Endothelial cell of umbilical vein (primary cell): ENCODE measurements around the gene AGAP3. TPM values are rescaled to one million over a fixed set of nuclear protein-coding genes. Genes with fewer than 3 reads are reported as not detected.

Experiments used
- BruUV-seq: library from RNA; stranded (reverse); fragments of 400-500 nt; replicated peaks from 2 replicates; lab custom pipeline; 2021; lab: Mats Ljungman, UMichigan
- CTCF ChIA-PET: fragments of 300-600, 350-600 bp; sonication (Branson Sonifier 250); formaldehyde crosslinking; loops from one replicate; lab custom pipeline; 2021; ENCODE audit warnings: antibody characterized with exemption, inconsistent platforms; lab: Charles Lee
- POLR2A ChIA-PET: fragments of 300-600, 350-600 bp; sonication (Branson Sonifier 250); formaldehyde crosslinking; loops from one replicate; lab custom pipeline; 2021; ENCODE audit warnings: antibody characterized with exemption, inconsistent platforms; lab: Charles Lee
- DNase-seq: peaks from one replicate; pipeline ENCODE4 v3.0.0-alpha.2; 2011; ENCODE audit warnings: low read depth, low spot score
- FAIRE-seq: peaks from 2 replicates; lab custom pipeline; 2011; peaks lifted over from hg19 to GRCh38; lab: Jason Lieb, UNC
- H2AFZ ChIP-seq: 2 replicates; pipeline ENCODE4 v1.6.0; 2012; ENCODE audit warnings: low read depth, low read length, control low read depth, inconsistent platforms
- H3K27ac ChIP-seq: 2 replicates; pipeline ENCODE4 v1.5.1; 2011; ENCODE audit warnings: low read depth, mild to moderate bottlenecking, control low read depth, low read length, moderate library complexity; ENCODE audit not compliant: insufficient read depth
- H3K27me3 ChIP-seq, 2 experiments: 2 replicates each; pipeline versions ENCODE4 v1.6.0 to v1.6.1; 2011; ENCODE audit warnings: low read length in 2 of 2, mixed read lengths in 1 of 2; ENCODE audit not compliant: control insufficient read depth in 2 of 2, insufficient read depth in 2 of 2
- H3K36me3 ChIP-seq, 2 experiments: 2 replicates in 1 of 2; 3 replicates in 1 of 2; pipeline ENCODE4 v1.5.1; 2011; ENCODE audit warnings: low read length in 2 of 2, mild to moderate bottlenecking in 1 of 2, moderate library complexity in 1 of 2; ENCODE audit not compliant: control insufficient read depth in 2 of 2, insufficient read depth in 2 of 2; ENCODE audit errors: extremely low read depth in 1 of 2
- H3K4me1 ChIP-seq: 3 replicates; pipeline ENCODE4 v1.5.1; 2011; ENCODE audit warnings: mild to moderate bottlenecking, low read length; ENCODE audit not compliant: control insufficient read depth, insufficient read depth; ENCODE audit errors: extremely low read depth
- H3K4me2 ChIP-seq: 2 replicates; pipeline ENCODE4 v1.6.1; 2011; ENCODE audit warnings: low read length, control low read depth, mixed read lengths; ENCODE audit not compliant: insufficient read depth
- H3K4me3 ChIP-seq, 3 experiments: fragments of 200-600 bp in 1 of 3; sonication (generic), shearing (Covaris generic) in 1 of 3; replicated peaks in 1 of 3; 2 replicates each; pipeline ENCODE4 v1.5.1; 2011 to 2016; ENCODE audit warnings: control low read depth in 3 of 3, low read length in 3 of 3, mild to moderate bottlenecking in 2 of 3, inconsistent platforms in 1 of 3, low read depth in 1 of 3, moderate library complexity in 1 of 3; ENCODE audit not compliant: insufficient read depth in 1 of 3
- H3K79me2 ChIP-seq: 2 replicates; pipeline ENCODE4 v1.6.0; 2012; ENCODE audit warnings: low read length, inconsistent platforms; ENCODE audit not compliant: control insufficient read depth, insufficient read depth
- H3K9ac ChIP-seq: replicated peaks from 2 replicates; pipeline ENCODE3; 2011; ENCODE audit warnings: low read length, control low read depth; ENCODE audit not compliant: insufficient read depth; ENCODE audit errors: extremely low read depth
- H3K9me1 ChIP-seq: replicated peaks from 3 replicates; pipeline ENCODE4 v1.6.0; 2011; ENCODE audit warnings: mild to moderate bottlenecking, low read length; ENCODE audit not compliant: control insufficient read depth, insufficient read depth; ENCODE audit errors: extremely low read depth
- H3K9me3 ChIP-seq: replicated peaks from 2 replicates; pipeline ENCODE4 v1.5.1; 2012; ENCODE audit warnings: low read length, inconsistent platforms; ENCODE audit not compliant: control insufficient read depth, insufficient read depth
- H4K20me1 ChIP-seq: replicated peaks from 2 replicates; pipeline ENCODE3; 2011; ENCODE audit warnings: mild to moderate bottlenecking, low read length; ENCODE audit not compliant: control insufficient read depth, insufficient read depth; ENCODE audit errors: extremely low read depth
- EZH2 ChIP-seq: IDR thresholded peaks from 2 replicates; pipeline ENCODE4 v1.6.1; 2012; ENCODE audit warnings: borderline replicate concordance, low read depth, mild to moderate bottlenecking, moderate library complexity, low read length, inconsistent platforms; ENCODE audit not compliant: severe bottlenecking
- FOS ChIP-seq: IDR thresholded peaks from 2 replicates; pipeline ENCODE4 v1.6.1; 2011; ENCODE audit warnings: mild to moderate bottlenecking, low read length, moderate library complexity, borderline replicate concordance; ENCODE audit not compliant: insufficient read depth
- GATA2 ChIP-seq: IDR thresholded peaks from 2 replicates; pipeline ENCODE4 v1.7.0; 2011; ENCODE audit warnings: low read depth, mild to moderate bottlenecking, moderate library complexity, mixed read lengths, low read length; ENCODE audit not compliant: insufficient read length, insufficient read depth
- JUN ChIP-seq: IDR thresholded peaks from 2 replicates; pipeline ENCODE4 v1.6.1; 2011; ENCODE audit warnings: borderline replicate concordance, low read depth; ENCODE audit not compliant: insufficient read length, insufficient read depth
- MYC ChIP-seq: IDR thresholded peaks from one replicate; pipeline ENCODE4 v1.6.1; 2011; ENCODE audit warnings: mild to moderate bottlenecking, low read depth, low read length
- POLR2A ChIP-seq: IDR thresholded peaks from 2 replicates; pipeline ENCODE4 v1.6.1; 2012; ENCODE audit warnings: low read depth, mild to moderate bottlenecking, control low read depth, low read length
- POLR2AphosphoS5 ChIP-seq: IDR thresholded peaks from 2 replicates; pipeline ENCODE4 v1.6.1; 2012; ENCODE audit warnings: low read depth, mild to moderate bottlenecking, control low read depth, low read length, moderate library complexity; ENCODE audit not compliant: insufficient read depth
- dilution Hi-C: fragments of 300-500 bp; cut with MboI; formaldehyde crosslinking; loops from one replicate; pipeline ENCODE4 v1.15.0; 2019; ENCODE audit warnings: low sequenced_read_pairs; ENCODE audit not compliant: extremely low pct_ligation_motif_present
- intact Hi-C: fragments of 100-400 bp; cut with micrococcal nuclease; formaldehyde crosslinking; loops from one replicate; pipeline ENCODE4 v1.10.0; 2022
- polyA plus RNA-seq, 4 experiments: library from polyadenylated mRNA; depleted of rRNA in 3 of 4; stranded (reverse) in 3 of 4; unstranded in 1 of 4; fragments of >200 nt; gene quantifications; 2 replicates each; pipeline versions ENCODE4 v1.2.1 to v1.2.3, GENCODE V29; 2011 to 2012; ENCODE audit warnings: missing spikeins in 1 of 4
- total RNA-seq: library from RNA; stranded (reverse); gene quantifications from 2 replicates; pipeline ENCODE4 v1.2.3, GENCODE V29; 2021
- TF ChIP-seq, protein P1 (sequence below): IDR thresholded peaks from 2 replicates; pipeline ENCODE4 v1.6.1; 2011; ENCODE audit not compliant: insufficient read depth, insufficient read length
- TF ChIP-seq, protein P2 (sequence below), 2 donors: IDR thresholded peaks; 1 replicate in 1 of 2; 2 replicates in 1 of 2; pipeline ENCODE4 v1.5.1; 2011; ENCODE audit warnings: low read length in 2 of 2, mild to moderate bottlenecking in 2 of 2, moderate library complexity in 2 of 2, control low read depth in 1 of 2, inconsistent platforms in 1 of 2, low read depth in 1 of 2; ENCODE audit not compliant: insufficient read depth in 1 of 2; ENCODE audit errors: extremely low read depth in 1 of 2

Gene AGAP3
- total and polyA plus RNA-seq, 2 donors (not counting 3 experiments of a cell fraction or from before 2014, with no cell fraction given): 171 to 174 TPM

DNA sequence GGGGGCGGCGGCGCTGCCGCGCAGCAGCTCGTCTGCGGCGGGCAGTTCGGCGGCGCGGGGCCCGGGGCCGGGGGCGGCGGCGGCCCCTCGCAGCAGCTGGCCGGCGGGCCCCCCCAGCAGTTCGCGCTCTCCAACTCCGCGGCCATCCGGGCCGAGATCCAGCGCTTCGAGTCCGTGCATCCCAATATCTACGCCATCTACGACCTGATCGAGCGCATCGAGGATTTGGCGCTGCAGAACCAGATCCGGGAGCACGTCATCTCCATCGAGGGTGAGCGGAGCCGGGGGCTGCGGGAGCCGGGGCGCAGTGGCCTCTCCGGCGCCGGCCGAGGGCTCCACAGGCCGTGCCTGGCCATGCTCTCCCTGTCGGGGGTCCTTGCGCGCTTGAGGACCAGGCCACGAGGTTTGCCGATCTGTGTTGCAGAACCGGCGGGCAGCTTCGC lies 548 bp downstream of the AGAP3 start:
- peak overlapping the region; percentile 98 for H3K27ac ChIP-seq
- H3K4me2 ChIP-seq: peak overlapping the region; percentile 94
- H2AFZ ChIP-seq: no peak overlapping the region
- H3K27me3 ChIP-seq: no peaks in the 10 kb centered on the region
- FAIRE-seq: no peak
- no peaks in the 10 kb centered on the region for H3K9me3 ChIP-seq
- H4K20me1 ChIP-seq: no peaks in the 10 kb centered on the region
- peaks cover 0 to 1% of the 10 kb centered on the region in 2 experiments for H3K36me3 ChIP-seq
- H3K4me1 ChIP-seq: peaks cover 59% of the 10 kb centered on the region
- ChIA-PET CTCF (interaction anchor here (3.6 kb wide), 1 partner anchor 29 kb away, joined by 15 read pairs; no protein-coding TSS in a partner anchor), POLR2A (no interaction called here)
- TF ChIP-seq, protein P1, sequence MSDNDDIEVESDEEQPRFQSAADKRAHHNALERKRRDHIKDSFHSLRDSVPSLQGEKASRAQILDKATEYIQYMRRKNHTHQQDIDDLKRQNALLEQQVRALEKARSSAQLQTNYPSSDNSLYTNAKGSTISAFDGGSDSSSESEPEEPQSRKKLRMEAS: no peak
- TF ChIP-seq FOS: no peak
- TF ChIP-seq, protein P2, sequence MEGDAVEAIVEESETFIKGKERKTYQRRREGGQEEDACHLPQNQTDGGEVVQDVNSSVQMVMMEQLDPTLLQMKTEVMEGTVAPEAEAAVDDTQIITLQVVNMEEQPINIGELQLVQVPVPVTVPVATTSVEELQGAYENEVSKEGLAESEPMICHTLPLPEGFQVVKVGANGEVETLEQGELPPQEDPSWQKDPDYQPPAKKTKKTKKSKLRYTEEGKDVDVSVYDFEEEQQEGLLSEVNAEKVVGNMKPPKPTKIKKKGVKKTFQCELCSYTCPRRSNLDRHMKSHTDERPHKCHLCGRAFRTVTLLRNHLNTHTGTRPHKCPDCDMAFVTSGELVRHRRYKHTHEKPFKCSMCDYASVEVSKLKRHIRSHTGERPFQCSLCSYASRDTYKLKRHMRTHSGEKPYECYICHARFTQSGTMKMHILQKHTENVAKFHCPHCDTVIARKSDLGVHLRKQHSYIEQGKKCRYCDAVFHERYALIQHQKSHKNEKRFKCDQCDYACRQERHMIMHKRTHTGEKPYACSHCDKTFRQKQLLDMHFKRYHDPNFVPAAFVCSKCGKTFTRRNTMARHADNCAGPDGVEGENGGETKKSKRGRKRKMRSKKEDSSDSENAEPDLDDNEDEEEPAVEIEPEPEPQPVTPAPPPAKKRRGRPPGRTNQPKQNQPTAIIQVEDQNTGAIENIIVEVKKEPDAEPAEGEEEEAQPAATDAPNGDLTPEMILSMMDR (IDR thresholded peaks at IDR 0.05; ENCODE audit: extremely low read depth in 1 of 2, insufficient read depth in 1 of 2, low read depth in 1 of 2, low read length in 2 of 2): no peak
- no peak for TF ChIP-seq POLR2A
- TF ChIP-seq MYC: no peak
- TF ChIP-seq JUN: no peak
- TF ChIP-seq EZH2: no peak
- TF ChIP-seq GATA2: no peak
- no peak for TF ChIP-seq POLR2AphosphoS5
- H3K9me1 ChIP-seq: no peaks in the 10 kb centered on the region
- BruUV-seq: no TSS peak
- H3K9ac ChIP-seq: peak overlapping the region; percentile 78
- DNase-seq: no peak
- intact Hi-C loops (no loop called here), dilution Hi-C loops (no loop called here)
- H3K4me3 ChIP-seq: peak overlapping the region; percentile 81 to 96 (median 82)
- H3K79me2 ChIP-seq: peaks cover 55% of the 10 kb centered on the region
